Measurements from ENCODE around the gene FMN1. TPM values are rescaled to one million over a fixed set of nuclear protein-coding genes. Genes with fewer than 3 reads are reported as not detected.
A peak's percentile ranks its signal among the peaks of the same experiment; 100 is the strongest.

Gene FMN1
- polyA plus RNA-seq, 1 experiment, result 3.7 TPM

DNA sequence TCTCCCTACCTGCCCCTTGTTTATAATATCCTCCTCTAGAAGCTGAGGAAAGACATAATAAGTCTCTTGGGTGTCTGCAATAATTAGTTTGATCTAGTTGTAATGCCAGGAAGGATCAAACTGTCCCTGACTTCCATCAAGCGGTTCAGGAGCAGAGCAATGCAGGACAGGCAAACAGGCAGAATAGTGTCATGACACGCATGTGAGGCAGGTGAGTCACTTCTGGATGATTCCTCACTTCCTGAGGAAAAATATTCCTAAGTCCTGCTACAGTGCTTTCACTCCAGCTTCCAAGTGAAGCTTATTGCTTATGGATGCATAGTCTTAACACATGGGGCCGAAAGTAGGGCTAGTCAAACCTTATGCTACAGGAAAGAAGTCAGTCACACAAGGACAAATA, 390.9 kb downstream of the FMN1 start:
- Histone ChIP-seq H3K27me3 (ENCODE audit: control insufficient read depth, insufficient read depth, low read length) (no peaks in the 10 kb centered on the region), H3K9me3 (ENCODE audit: control insufficient read depth, insufficient read depth, low read length) (peaks cover 7% of the 10 kb centered on the region; the same call in 1 of the 2 replicates), H3K4me3 (ENCODE audit: low read depth, low read length) (no peak overlapping the region), H3K27ac (ENCODE audit: low read depth, low read length) (no peak overlapping the region)
- DNase-seq (ENCODE audit: low read depth, low spot score), result no peak
- ChIA-PET CTCF (interaction anchor here (0.7 kb wide), 2 partner anchors 151 to 283 kb away, joined by 3 to 4 read pairs; no protein-coding TSS in a partner anchor), POLR2A (no interaction called here)
- TF ChIP-seq, protein P1, sequence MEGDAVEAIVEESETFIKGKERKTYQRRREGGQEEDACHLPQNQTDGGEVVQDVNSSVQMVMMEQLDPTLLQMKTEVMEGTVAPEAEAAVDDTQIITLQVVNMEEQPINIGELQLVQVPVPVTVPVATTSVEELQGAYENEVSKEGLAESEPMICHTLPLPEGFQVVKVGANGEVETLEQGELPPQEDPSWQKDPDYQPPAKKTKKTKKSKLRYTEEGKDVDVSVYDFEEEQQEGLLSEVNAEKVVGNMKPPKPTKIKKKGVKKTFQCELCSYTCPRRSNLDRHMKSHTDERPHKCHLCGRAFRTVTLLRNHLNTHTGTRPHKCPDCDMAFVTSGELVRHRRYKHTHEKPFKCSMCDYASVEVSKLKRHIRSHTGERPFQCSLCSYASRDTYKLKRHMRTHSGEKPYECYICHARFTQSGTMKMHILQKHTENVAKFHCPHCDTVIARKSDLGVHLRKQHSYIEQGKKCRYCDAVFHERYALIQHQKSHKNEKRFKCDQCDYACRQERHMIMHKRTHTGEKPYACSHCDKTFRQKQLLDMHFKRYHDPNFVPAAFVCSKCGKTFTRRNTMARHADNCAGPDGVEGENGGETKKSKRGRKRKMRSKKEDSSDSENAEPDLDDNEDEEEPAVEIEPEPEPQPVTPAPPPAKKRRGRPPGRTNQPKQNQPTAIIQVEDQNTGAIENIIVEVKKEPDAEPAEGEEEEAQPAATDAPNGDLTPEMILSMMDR (IDR thresholded peaks at IDR 0.05; ENCODE audit: low read depth, low read length), result no peak

DNA sequence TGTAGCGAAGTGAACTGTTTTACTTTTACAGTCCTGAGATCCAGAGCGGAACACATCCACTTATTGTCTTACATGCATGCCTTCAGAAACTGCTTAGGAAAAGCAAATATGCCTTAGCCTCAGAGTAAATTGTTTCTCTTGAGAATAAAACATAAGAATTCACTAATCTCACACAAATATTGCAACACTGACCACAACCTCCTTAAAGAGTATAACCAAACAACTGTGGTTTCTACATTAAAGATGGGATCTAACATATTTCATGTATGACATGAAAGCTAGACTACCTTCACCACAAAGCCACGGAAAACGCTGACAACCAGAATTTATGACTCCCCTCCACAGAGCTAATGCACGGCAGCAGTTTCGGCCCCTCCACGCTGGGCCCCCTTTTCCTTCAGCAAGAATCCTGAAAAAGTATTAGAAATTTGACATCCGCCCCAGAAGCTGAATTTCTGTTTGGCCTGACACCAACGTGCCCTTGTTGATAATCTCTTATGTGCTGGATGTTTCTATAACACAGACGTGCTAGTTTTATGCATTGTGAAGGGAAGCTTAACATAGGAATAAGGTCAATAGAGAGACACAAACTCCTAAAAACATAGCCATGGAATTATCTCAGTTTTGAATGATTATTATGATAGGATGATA, 392.1 kb downstream of the FMN1 start:
- ChIA-PET CTCF (interaction anchor here (0.6 to 2.1 kb wide), 2 partner anchors 192 to 216 kb away, joined by 3 to 7 read pairs; no protein-coding TSS in a partner anchor), POLR2A (interaction anchor here (0.6 to 1.5 kb wide), 16 partner anchors 12 to 177 kb away, joined by 3 to 16 read pairs (median 4); no protein-coding TSS in a partner anchor)
- Histone ChIP-seq H3K4me3 (ENCODE audit: low read depth, low read length) (no peak overlapping the region), H3K9me3 (ENCODE audit: control insufficient read depth, insufficient read depth, low read length) (peaks cover 7% of the 10 kb centered on the region; the same call in 1 of the 2 replicates), H3K27ac (ENCODE audit: low read depth, low read length) (peak overlapping the region; percentile 58), H3K27me3 (ENCODE audit: control insufficient read depth, insufficient read depth, low read length) (no peaks in the 10 kb centered on the region)
- peak; percentile 88 for DNase-seq (ENCODE audit: low read depth, low spot score)
- TF ChIP-seq, protein P1 (IDR thresholded peaks at IDR 0.05; ENCODE audit: low read depth, low read length), result no peak

DNA sequence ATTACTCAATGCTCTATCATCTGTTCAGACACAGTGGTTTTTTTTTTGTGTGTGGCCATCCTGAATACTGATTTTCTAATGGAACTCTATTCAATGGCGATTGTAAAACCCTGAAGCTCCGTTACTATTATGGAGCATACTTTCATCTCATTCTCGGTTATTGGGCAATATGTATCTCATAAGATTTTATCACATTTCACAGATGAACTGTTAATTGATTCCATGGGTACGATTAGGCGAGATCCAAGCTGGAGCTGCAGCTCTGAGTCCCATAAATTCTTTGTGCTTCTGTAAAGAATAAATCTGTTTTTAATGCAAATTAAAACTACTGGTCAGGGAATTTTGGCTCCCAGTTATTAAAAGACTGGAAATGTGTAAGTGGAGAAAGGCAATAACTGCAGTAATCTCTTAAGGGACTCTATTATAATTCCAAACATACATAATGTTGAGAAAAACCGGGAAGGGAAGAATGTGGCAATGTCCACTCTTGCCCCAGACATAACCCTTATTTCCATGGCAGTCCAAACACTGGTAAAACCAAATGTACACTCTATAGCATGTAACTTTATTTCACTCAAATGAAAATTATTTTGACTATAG, 394.5 kb downstream of the FMN1 start:
- CTCF ChIA-PET, result interaction anchor here (0.6 to 1.3 kb wide), 3 partner anchors 137 to 156 kb away, joined by 3 to 5 read pairs (median 4); no protein-coding TSS in a partner anchor
- peaks cover 7% of the 10 kb centered on the region; the same call in 1 of the 2 replicates for H3K9me3 ChIP-seq (ENCODE audit: control insufficient read depth, insufficient read depth, low read length)
- H3K27ac ChIP-seq (ENCODE audit: low read depth, low read length), result no peak overlapping the region
- TF ChIP-seq, protein P1 (IDR thresholded peaks at IDR 0.05; ENCODE audit: low read depth, low read length), result no peak
- no peak for DNase-seq (ENCODE audit: low read depth, low spot score)
- POLR2A ChIA-PET, result interaction anchor here (0.7 kb wide), 2 partner anchors 51 to 77 kb away, joined by 3 to 6 read pairs; no protein-coding TSS in a partner anchor
- no peak overlapping the region for H3K4me3 ChIP-seq (ENCODE audit: low read depth, low read length)
- H3K27me3 ChIP-seq (ENCODE audit: control insufficient read depth, insufficient read depth, low read length), result no peaks in the 10 kb centered on the region

DNA sequence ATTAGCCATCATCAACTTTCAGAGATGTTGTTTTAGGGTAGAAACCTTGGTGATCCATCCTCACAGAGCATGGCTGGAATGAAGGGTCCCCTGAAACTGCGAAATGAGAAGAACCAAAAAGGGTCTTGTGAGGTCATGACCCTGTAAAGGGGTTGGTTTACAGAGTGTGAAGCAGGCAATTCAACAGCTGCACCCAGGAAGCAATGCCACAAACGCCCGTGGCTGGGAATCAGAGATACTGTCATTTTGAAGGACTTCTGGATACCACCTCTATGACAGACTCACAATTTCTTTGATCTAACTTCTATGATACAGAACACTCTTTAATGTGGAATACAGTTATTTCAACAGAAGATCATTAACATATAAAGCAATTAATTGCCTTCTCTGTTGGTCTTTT, 397.7 kb downstream of the FMN1 start:
- TF ChIP-seq, protein P1 (IDR thresholded peaks at IDR 0.05; ENCODE audit: low read depth, low read length), result no peak
- Histone ChIP-seq H3K27me3 (ENCODE audit: control insufficient read depth, insufficient read depth, low read length) (no peaks in the 10 kb centered on the region), H3K27ac (ENCODE audit: low read depth, low read length) (no peak overlapping the region), H3K4me3 (ENCODE audit: low read depth, low read length) (no peak overlapping the region), H3K9me3 (ENCODE audit: control insufficient read depth, insufficient read depth, low read length) (no peaks in the 10 kb centered on the region)
- POLR2A ChIA-PET, result no interaction called here
- CTCF ChIA-PET, result no interaction called here
- no peak for DNase-seq (ENCODE audit: low read depth, low spot score)

DNA sequence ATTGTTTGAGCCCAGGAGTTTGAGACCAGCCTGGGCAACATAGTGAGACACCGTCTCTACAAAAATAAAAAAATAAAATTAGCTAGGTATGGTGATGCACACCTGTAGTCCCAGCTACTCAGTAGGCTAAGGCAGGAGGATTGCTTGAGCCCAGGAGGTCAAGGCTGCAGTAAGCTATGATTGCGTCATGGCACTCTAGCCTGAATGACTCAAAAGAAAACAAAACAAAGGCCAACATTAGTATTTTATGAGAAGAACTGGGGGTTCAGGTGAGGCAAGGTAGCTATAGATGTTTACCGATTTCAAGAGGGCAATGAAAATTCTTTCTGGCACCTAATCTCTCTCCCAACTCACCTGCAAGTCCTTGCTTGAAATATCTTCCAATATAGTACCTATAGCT, 399.5 kb downstream of the FMN1 start:
- no peak overlapping the region for H3K4me3 ChIP-seq (ENCODE audit: low read depth, low read length)
- CTCF ChIA-PET, result interaction anchor here (1.1 kb wide), 1 partner anchor 68 kb away, joined by 8 read pairs; no protein-coding TSS in a partner anchor
- H3K9me3 ChIP-seq (ENCODE audit: control insufficient read depth, insufficient read depth, low read length), result no peaks in the 10 kb centered on the region
- H3K27me3 ChIP-seq (ENCODE audit: control insufficient read depth, insufficient read depth, low read length), result no peaks in the 10 kb centered on the region
- TF ChIP-seq, protein P1 (IDR thresholded peaks at IDR 0.05; ENCODE audit: low read depth, low read length), result no peak
- DNase-seq (ENCODE audit: low read depth, low spot score), result no peak
- no peak overlapping the region for H3K27ac ChIP-seq (ENCODE audit: low read depth, low read length)
- POLR2A ChIA-PET, result no interaction called here

Measured in AG04450 (cell line).